Keratinocyte (primary cell): Measurements from ENCODE around the gene SYT6. TPM values are rescaled to one million over a fixed set of nuclear protein-coding genes. Genes with fewer than 3 reads are reported as not detected.
A peak's percentile ranks its signal among the peaks of the same experiment; 100 is the strongest.

ENCODE experiments used
- DNase-seq: peaks from one replicate; pipeline ENCODE4 v3.0.0-alpha.2; 2011; ENCODE audit warnings: low read depth, missing footprints, low spot score
- FAIRE-seq: peaks from 2 replicates; lab custom pipeline; 2011; peaks lifted over from hg19 to GRCh38; lab: Jason Lieb, UNC
- H2AFZ ChIP-seq: 2 replicates; pipeline ENCODE4 v1.6.0; 2012; ENCODE audit warnings: low read length, control low read depth, inconsistent platforms; ENCODE audit not compliant: control insufficient read depth
- H3K27ac ChIP-seq: 2 replicates; pipeline ENCODE4 v1.5.1; 2011; ENCODE audit warnings: low read length; ENCODE audit not compliant: control insufficient read depth, insufficient read depth
- H3K27me3 ChIP-seq: 3 replicates; pipeline ENCODE4 v1.6.0; 2011; ENCODE audit warnings: low read length; ENCODE audit not compliant: control insufficient read depth, insufficient read depth; ENCODE audit errors: extremely low read depth
- H3K36me3 ChIP-seq, 2 experiments: 2 replicates in 1 of 2; 3 replicates in 1 of 2; pipeline ENCODE4 v1.5.1; 2011; ENCODE audit warnings: low read length in 2 of 2, mild to moderate bottlenecking in 1 of 2; ENCODE audit not compliant: control insufficient read depth in 2 of 2, insufficient read depth in 2 of 2; ENCODE audit errors: extremely low read depth in 1 of 2
- H3K4me1 ChIP-seq: 3 replicates; pipeline ENCODE4 v1.5.1; 2011; ENCODE audit warnings: low read length; ENCODE audit not compliant: control insufficient read depth, insufficient read depth; ENCODE audit errors: extremely low read depth
- H3K4me2 ChIP-seq: 3 replicates; pipeline ENCODE4 v1.6.0; 2011; ENCODE audit warnings: low read depth, low read length; ENCODE audit not compliant: control insufficient read depth, insufficient read depth; ENCODE audit errors: extremely low read depth
- H3K4me3 ChIP-seq, 3 experiments: fragments of 200-600 bp in 1 of 3; sonication (generic) in 1 of 3; 2 replicates in 2 of 3; 3 replicates in 1 of 3; pipeline ENCODE4 v1.5.1; 2011 to 2016; ENCODE audit warnings: low read length in 3 of 3, mild to moderate bottlenecking in 3 of 3, control low read depth in 2 of 3, inconsistent platforms in 1 of 3, low read depth in 1 of 3, mixed read lengths in 1 of 3, mixed run types in 1 of 3, moderate library complexity in 1 of 3; ENCODE audit not compliant: control insufficient read depth in 2 of 3, insufficient read depth in 2 of 3; ENCODE audit errors: extremely low read depth in 1 of 3
- H3K79me2 ChIP-seq: 2 replicates; pipeline ENCODE4 v1.6.0; 2012; ENCODE audit warnings: low read length; ENCODE audit not compliant: control insufficient read depth, insufficient read depth
- H3K9ac ChIP-seq: 3 replicates; pipeline ENCODE4 v1.6.0; 2011; ENCODE audit warnings: low read length; ENCODE audit not compliant: control insufficient read depth, insufficient read depth; ENCODE audit errors: extremely low read depth
- H3K9me1 ChIP-seq: 3 replicates; pipeline ENCODE4 v1.6.0; 2011; ENCODE audit warnings: low read length; ENCODE audit not compliant: control insufficient read depth, insufficient read depth; ENCODE audit errors: extremely low read depth
- H3K9me3 ChIP-seq: 2 replicates; pipeline ENCODE4 v1.5.1; 2012; ENCODE audit warnings: low read depth, low read length; ENCODE audit not compliant: control insufficient read depth
- H4K20me1 ChIP-seq: 3 replicates; pipeline ENCODE4 v1.6.0; 2011; ENCODE audit warnings: low read length; ENCODE audit not compliant: control insufficient read depth, insufficient read depth; ENCODE audit errors: extremely low read depth
- CTCF ChIP-seq, 3 experiments: IDR thresholded peaks in 1 of 3; conservative IDR thresholded peaks in 1 of 3; optimal IDR thresholded peaks in 1 of 3; 2 replicates in 2 of 3; 3 replicates in 1 of 3; pipeline versions ENCODE3 to v1.5.1; 2011; ENCODE audit warnings: low read length in 3 of 3, mild to moderate bottlenecking in 3 of 3, moderate library complexity in 2 of 3, control low read depth in 1 of 3, inconsistent platforms in 1 of 3; ENCODE audit not compliant: insufficient read depth in 2 of 3; ENCODE audit errors: extremely low read depth in 1 of 3
- EZH2 ChIP-seq: IDR thresholded peaks from one replicate; pipeline ENCODE4 v1.6.1; 2012; ENCODE audit warnings: inconsistent platforms, mild to moderate bottlenecking, low read length, moderate library complexity
- dilution Hi-C: fragments of 300-500 bp; cut with MboI; formaldehyde crosslinking; loops from one replicate; pipeline ENCODE4 v1.7.0; 2020; ENCODE audit warnings: low sequenced_read_pairs; ENCODE audit not compliant: extremely low pct_ligation_motif_present
- polyA plus RNA-seq, 5 experiments: library from polyadenylated mRNA; depleted of rRNA in 3 of 5; stranded (reverse) in 3 of 5; stranded (forward) in 1 of 5; unstranded in 1 of 5; fragments of >200 nt; gene quantifications; 1 replicate in 1 of 5; 2 replicates in 3 of 5; 3 replicates in 1 of 5; pipeline versions ENCODE4 v1.2.1 to v1.2.3, GENCODE V29; 2011 to 2012; ENCODE audit warnings: missing spikeins in 2 of 5, low read depth in 1 of 5, low replicate concordance in 1 of 5

Gene SYT6
- polyA plus RNA-seq, 1 donor (not counting 4 experiments of a cell fraction or from before 2014, with no cell fraction given): not detected

- Histone ChIP-seq H3K4me2 (no peak overlapping the region), H3K79me2 (no peaks in the 10 kb centered on the region), H3K9me1 (no peaks in the 10 kb centered on the region), H3K27ac (no peak overlapping the region), H3K4me3 (no peak overlapping the region), H3K4me1 (peaks cover 5% of the 10 kb centered on the region), H2AFZ (no peak overlapping the region), H3K27me3 (peaks cover 69% of the 10 kb centered on the region), H3K36me3 (no peaks in the 10 kb centered on the region), H3K9me3 (no peaks in the 10 kb centered on the region), H3K9ac (no peak overlapping the region), H4K20me1 (peaks cover 14% of the 10 kb centered on the region)
- dilution Hi-C loops: no loop called here
- TF ChIP-seq EZH2 (no peak), CTCF (optimal IDR thresholded peaks at IDR 0.05 in 1 of 3, IDR thresholded peaks at IDR 0.05 in 1 of 3, conservative IDR thresholded peaks at IDR 0.05 in 1 of 3; ENCODE audit: extremely low read depth in 1 of 3, insufficient read depth in 2 of 3, low read length in 3 of 3) (no peak)
- FAIRE-seq (no peak), DNase-seq (no peak)
Measured at GRCh38 chr1:114155706-114156105, 2.0 kb upstream of the SYT6 start.

- H3K79me2 ChIP-seq: no peaks in the 10 kb centered on the region
- H3K27me3 ChIP-seq: peaks cover 69% of the 10 kb centered on the region
- no peak overlapping the region for H3K4me3 ChIP-seq
- H3K9ac ChIP-seq: no peak overlapping the region
- H3K4me1 ChIP-seq: peaks cover 9% of the 10 kb centered on the region
- H4K20me1 ChIP-seq: peaks cover 14% of the 10 kb centered on the region
- H3K36me3 ChIP-seq: no peaks in the 10 kb centered on the region
- H3K9me1 ChIP-seq: no peaks in the 10 kb centered on the region
- TF ChIP-seq EZH2: no peak
- TF ChIP-seq CTCF (optimal IDR thresholded peaks at IDR 0.05 in 1 of 3, IDR thresholded peaks at IDR 0.05 in 1 of 3, conservative IDR thresholded peaks at IDR 0.05 in 1 of 3; ENCODE audit: extremely low read depth in 1 of 3, insufficient read depth in 2 of 3, low read length in 3 of 3): no peak
- no peaks in the 10 kb centered on the region for H3K9me3 ChIP-seq
- H3K27ac ChIP-seq: no peak overlapping the region
- peak overlapping the region; percentile 36 for H3K4me2 ChIP-seq
- dilution Hi-C loops: no loop called here
- DNase-seq (peak; percentile 4), FAIRE-seq (no peak)
- H2AFZ ChIP-seq: no peak overlapping the region
Measured at GRCh38 chr1:114154963-114155322, 1.3 kb upstream of the SYT6 start.
